Liver (tissue), 2 donors: ENCODE results near the gene SLC5A2.

Experiments
- EGR1 ChIP-seq, 2 donors: IDR thresholded peaks; 2 replicates each; pipeline ENCODE4 v1.6.1; 2016 to 2018; ENCODE audit warnings: antibody characterized with exemption in 2 of 2, low read depth in 2 of 2
- TF ChIP-seq, protein P1 (sequence below): IDR thresholded peaks from 2 replicates; pipeline ENCODE4 v1.6.1; 2016; ENCODE audit warnings: antibody characterized with exemption
- donor health status: healthy.

DNA sequence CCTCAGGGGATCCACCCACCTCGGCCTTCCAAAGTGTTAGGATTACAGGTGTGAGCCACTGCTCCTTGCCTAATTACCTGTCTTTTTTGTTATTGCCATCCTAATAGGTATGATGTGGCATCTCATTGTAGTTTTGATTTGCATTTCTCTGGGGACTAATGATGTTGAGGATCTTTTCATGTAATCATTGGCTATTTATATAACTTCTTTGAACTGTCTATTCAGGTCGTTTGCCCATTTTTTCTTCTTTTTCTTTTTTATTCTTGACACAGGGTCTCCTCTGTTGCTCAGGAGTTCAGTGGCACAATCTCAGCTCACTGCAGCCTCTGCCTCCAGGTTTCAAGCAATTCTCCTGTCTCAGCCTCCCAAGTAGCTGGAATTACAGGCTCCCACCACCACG, 12.3 kb upstream of the SLC5A2 start:
- TF ChIP-seq EGR1 (IDR thresholded peaks at IDR 0.05; ENCODE audit: low read depth in 2 of 2): no peak
- TF ChIP-seq, protein P1, sequence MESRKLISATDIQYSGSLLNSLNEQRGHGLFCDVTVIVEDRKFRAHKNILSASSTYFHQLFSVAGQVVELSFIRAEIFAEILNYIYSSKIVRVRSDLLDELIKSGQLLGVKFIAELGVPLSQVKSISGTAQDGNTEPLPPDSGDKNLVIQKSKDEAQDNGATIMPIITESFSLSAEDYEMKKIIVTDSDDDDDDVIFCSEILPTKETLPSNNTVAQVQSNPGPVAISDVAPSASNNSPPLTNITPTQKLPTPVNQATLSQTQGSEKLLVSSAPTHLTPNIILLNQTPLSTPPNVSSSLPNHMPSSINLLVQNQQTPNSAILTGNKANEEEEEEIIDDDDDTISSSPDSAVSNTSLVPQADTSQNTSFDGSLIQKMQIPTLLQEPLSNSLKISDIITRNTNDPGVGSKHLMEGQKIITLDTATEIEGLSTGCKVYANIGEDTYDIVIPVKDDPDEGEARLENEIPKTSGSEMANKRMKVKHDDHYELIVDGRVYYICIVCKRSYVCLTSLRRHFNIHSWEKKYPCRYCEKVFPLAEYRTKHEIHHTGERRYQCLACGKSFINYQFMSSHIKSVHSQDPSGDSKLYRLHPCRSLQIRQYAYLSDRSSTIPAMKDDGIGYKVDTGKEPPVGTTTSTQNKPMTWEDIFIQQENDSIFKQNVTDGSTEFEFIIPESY: no peak
